Measurements from ENCODE around the gene EEFSEC. TPM values are rescaled to one million over a fixed set of nuclear protein-coding genes. Genes with fewer than 3 reads are reported as not detected.
A peak's percentile ranks its signal among the peaks of the same experiment; 100 is the strongest.

Gene EEFSEC
- total RNA-seq, 1 experiment from 2014 or later, result 9.5 TPM

- H3K18ac ChIP-seq (ENCODE audit: insufficient read length, low read depth, low read length), result no peak overlapping the region
- H3K9ac ChIP-seq (ENCODE audit: extremely low read depth, insufficient read length, low read length), result no peak overlapping the region
- no peak overlapping the region for H2BK12ac ChIP-seq (ENCODE audit: insufficient read length, low read depth, low read length)
- WGBS (ENCODE audit: extremely low coverage, insufficient read length, low lambda C conversion rate), result no CpG with 5 or more reads among the region's 8 CpGs
- H4K20me1 ChIP-seq (ENCODE audit: control insufficient read depth, insufficient read depth, insufficient read length), result no peaks in the 10 kb centered on the region
- DNase-seq, result no peak
- H2BK20ac ChIP-seq (ENCODE audit: low read depth, low read length, poor library complexity, severe bottlenecking), result no peak overlapping the region
- H3K27me3 Mint-ChIP-seq (ENCODE audit: low read depth), result no peaks in the 10 kb centered on the region
- no peak overlapping the region for H3K4me2 ChIP-seq (ENCODE audit: insufficient read depth, insufficient read length, low read length)
- H3K14ac ChIP-seq (ENCODE audit: insufficient read depth, low read length), result no peak overlapping the region
- no peak overlapping the region for H2AK5ac ChIP-seq (ENCODE audit: insufficient read length, low read length)
- H4K91ac ChIP-seq (ENCODE audit: insufficient read length, low read depth, low read length), result no peak overlapping the region
- no peak overlapping the region for H3K23ac ChIP-seq (ENCODE audit: insufficient read length, low read depth, low read length)
- H2AFZ ChIP-seq (ENCODE audit: low read length), result no peak overlapping the region
- no peak overlapping the region for H2BK15ac ChIP-seq (ENCODE audit: low read depth, low read length)
- no peak overlapping the region for H3K4me3 Mint-ChIP-seq
- H3K4me1 ChIP-seq (ENCODE audit: insufficient read depth, low read length), result no peaks in the 10 kb centered on the region
- no peaks in the 10 kb centered on the region for H3K79me2 ChIP-seq (ENCODE audit: insufficient read depth, low read length)
- no peaks in the 10 kb centered on the region for H3K27me3 ChIP-seq (ENCODE audit: insufficient read depth, low read length)
- H3T11ph ChIP-seq (ENCODE audit: low read length), result no peak overlapping the region
- TF ChIP-seq CTCF (conservative IDR thresholded peaks at IDR 0.05), result no peak
- H3K27ac ChIP-seq (ENCODE audit: insufficient read length, low read depth, low read length), result no peak overlapping the region
- no peaks in the 10 kb centered on the region; a peak in 1 of 5 replicates for H3K9me3 Mint-ChIP-seq
- H3K79me1 ChIP-seq (ENCODE audit: insufficient read depth, low read depth, low read length, poor library complexity, severe bottlenecking), result no peaks in the 10 kb centered on the region
- no peak overlapping the region for H4K5ac ChIP-seq (ENCODE audit: insufficient read length, low read depth, low read length)
- peak overlapping the region in 1 of 3 experiments; percentile 72; a peak in 2 of 7 replicates for H3K27ac Mint-ChIP-seq
- peaks cover 24 to 26% of the 10 kb centered on the region in 2 experiments for H3K4me1 Mint-ChIP-seq
- no peaks in the 10 kb centered on the region; a peak in 1 of 7 replicates for H3K36me3 Mint-ChIP-seq (ENCODE audit: insufficient read depth in 1 of 3, low read depth in 3 of 3)
- no peaks in the 10 kb centered on the region for H3K23me2 ChIP-seq (ENCODE audit: insufficient read length, low read depth, low read length, poor library complexity, severe bottlenecking)
- no peaks in the 10 kb centered on the region for H3K9me3 ChIP-seq (ENCODE audit: control insufficient read depth, low read depth, low read length)
- H4K8ac ChIP-seq (replicated peaks; ENCODE audit: insufficient read length, low read depth, low read length), result no peak overlapping the region
- H3K56ac ChIP-seq (ENCODE audit: insufficient read length, low read depth, low read length), result no peak overlapping the region
- no peak overlapping the region for H2BK120ac ChIP-seq (ENCODE audit: low read depth, low read length, poor library complexity, severe bottlenecking)
- no peak overlapping the region for H3K4ac ChIP-seq (ENCODE audit: low read depth, low read length)
- no peak overlapping the region for H2BK5ac ChIP-seq (ENCODE audit: insufficient read length, low read length)
Measured at GRCh38 chr3:128167646-128167972, 14.3 kb downstream of the EEFSEC start.
